SK-N-SH treated with all-trans-retinoic acid at 6 μM for 48 hours (cell line): ENCODE measurements around the gene TMEM62.

Source experiments
- BACH2 ChIP-seq: fragments of 250-450 bp; sonication (Bioruptor Pico); IDR thresholded peaks from 2 replicates; pipeline ENCODE4 v1.9.0; 2021; ENCODE audit warnings: mild to moderate bottlenecking, borderline replicate concordance
- GLIS3 ChIP-seq: fragments of 250-450 bp; sonication (Bioruptor Pico); IDR thresholded peaks from 2 replicates; pipeline ENCODE4 v1.5.0; 2020; ENCODE audit warnings: mild to moderate bottlenecking, moderate library complexity
- OSR1 ChIP-seq: fragments of 250-450 bp; sonication (Bioruptor Pico); IDR thresholded peaks from 2 replicates; pipeline ENCODE4 v1.8.0; 2022; ENCODE audit warnings: moderate library complexity, mild to moderate bottlenecking, inconsistent platforms
- RARB ChIP-seq: fragments of 250-450 bp; sonication (Bioruptor Pico); IDR thresholded peaks from 2 replicates; pipeline ENCODE4 v1.8.0; 2021; ENCODE audit warnings: mild to moderate bottlenecking, moderate library complexity
- SNAI2 ChIP-seq: fragments of 250-450 bp; sonication (Bioruptor Pico); IDR thresholded peaks from 2 replicates; pipeline ENCODE4 v1.5.0; 2020; ENCODE audit warnings: mild to moderate bottlenecking, moderate library complexity
- ZFP30 ChIP-seq: fragments of 450-650 bp; formaldehyde crosslinking; IDR thresholded peaks from 2 replicates; pipeline ENCODE4 v1.5.0; 2022; ENCODE audit warnings: mild to moderate bottlenecking, moderate library complexity
- ZNF565 ChIP-seq: fragments of 450-650 bp; formaldehyde crosslinking; conservative IDR thresholded peaks from 2 replicates; pipeline ENCODE4 v1.5.0; 2020; ENCODE audit warnings: low read depth, mild to moderate bottlenecking, moderate library complexity
- ZNF70 ChIP-seq: fragments of 450-650 bp; formaldehyde crosslinking; IDR thresholded peaks from 2 replicates; pipeline ENCODE4 v1.5.0; 2020; ENCODE audit warnings: mild to moderate bottlenecking, moderate library complexity
- ZNF8 ChIP-seq: fragments of 450-650 bp; formaldehyde crosslinking; IDR thresholded peaks from 2 replicates; pipeline ENCODE4 v1.5.0; 2020; ENCODE audit warnings: mild to moderate bottlenecking, moderate library complexity
- TF ChIP-seq, protein P1 (sequence below): fragments of 250-450 bp; sonication (Bioruptor Pico); IDR thresholded peaks from 2 replicates; pipeline ENCODE4 v1.8.0; 2020; ENCODE audit warnings: mild to moderate bottlenecking, moderate library complexity, borderline replicate concordance
- TF ChIP-seq, protein P2 (sequence below): fragments of 250-450 bp; sonication (Bioruptor Pico); IDR thresholded peaks from 2 replicates; pipeline ENCODE4 v1.5.0; 2020; ENCODE audit warnings: mild to moderate bottlenecking, moderate library complexity
- TF ChIP-seq, protein P3 (sequence below): fragments of 250-450 bp; sonication (Bioruptor Pico); IDR thresholded peaks from 2 replicates; pipeline ENCODE4 v1.5.1; 2020; ENCODE audit warnings: low read depth, mild to moderate bottlenecking, moderate library complexity

DNA sequence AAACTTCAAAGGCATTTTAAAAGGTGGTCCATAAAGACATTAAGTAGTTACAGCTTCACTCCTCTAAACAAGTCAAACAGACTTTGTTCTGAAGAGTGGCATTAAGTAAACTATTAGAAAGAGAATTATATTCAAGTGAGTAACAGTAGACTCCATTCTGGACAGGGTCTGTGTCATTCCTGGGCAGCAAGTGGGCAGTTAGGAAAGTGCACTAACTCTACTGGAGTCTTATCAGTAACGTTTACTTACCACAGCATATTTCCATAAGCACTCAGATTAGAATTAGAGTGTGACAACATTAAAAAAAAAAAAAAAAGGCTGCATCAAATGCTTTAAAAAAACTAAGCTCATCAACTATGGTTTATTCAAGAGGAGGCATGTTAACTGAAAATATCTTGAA, 38.1 kb upstream of the TMEM62 start:
- TF ChIP-seq, protein P1, sequence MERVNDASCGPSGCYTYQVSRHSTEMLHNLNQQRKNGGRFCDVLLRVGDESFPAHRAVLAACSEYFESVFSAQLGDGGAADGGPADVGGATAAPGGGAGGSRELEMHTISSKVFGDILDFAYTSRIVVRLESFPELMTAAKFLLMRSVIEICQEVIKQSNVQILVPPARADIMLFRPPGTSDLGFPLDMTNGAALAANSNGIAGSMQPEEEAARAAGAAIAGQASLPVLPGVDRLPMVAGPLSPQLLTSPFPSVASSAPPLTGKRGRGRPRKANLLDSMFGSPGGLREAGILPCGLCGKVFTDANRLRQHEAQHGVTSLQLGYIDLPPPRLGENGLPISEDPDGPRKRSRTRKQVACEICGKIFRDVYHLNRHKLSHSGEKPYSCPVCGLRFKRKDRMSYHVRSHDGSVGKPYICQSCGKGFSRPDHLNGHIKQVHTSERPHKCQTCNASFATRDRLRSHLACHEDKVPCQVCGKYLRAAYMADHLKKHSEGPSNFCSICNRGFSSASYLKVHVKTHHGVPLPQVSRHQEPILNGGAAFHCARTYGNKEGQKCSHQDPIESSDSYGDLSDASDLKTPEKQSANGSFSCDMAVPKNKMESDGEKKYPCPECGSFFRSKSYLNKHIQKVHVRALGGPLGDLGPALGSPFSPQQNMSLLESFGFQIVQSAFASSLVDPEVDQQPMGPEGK, result no peak
- TF ChIP-seq ZNF8 (CRISPR knock-in tag) (no peak), GLIS3 (CRISPR knock-in tag) (no peak), ZNF565 (CRISPR knock-in tag) (no peak), ZFP30 (no peak), ZNF70 (CRISPR knock-in tag) (no peak), BACH2 (CRISPR knock-in tag) (no peak), OSR1 (CRISPR knock-in tag) (no peak), RARB (CRISPR knock-in tag) (no peak), SNAI2 (CRISPR knock-in tag) (no peak)
- TF ChIP-seq, protein P2, sequence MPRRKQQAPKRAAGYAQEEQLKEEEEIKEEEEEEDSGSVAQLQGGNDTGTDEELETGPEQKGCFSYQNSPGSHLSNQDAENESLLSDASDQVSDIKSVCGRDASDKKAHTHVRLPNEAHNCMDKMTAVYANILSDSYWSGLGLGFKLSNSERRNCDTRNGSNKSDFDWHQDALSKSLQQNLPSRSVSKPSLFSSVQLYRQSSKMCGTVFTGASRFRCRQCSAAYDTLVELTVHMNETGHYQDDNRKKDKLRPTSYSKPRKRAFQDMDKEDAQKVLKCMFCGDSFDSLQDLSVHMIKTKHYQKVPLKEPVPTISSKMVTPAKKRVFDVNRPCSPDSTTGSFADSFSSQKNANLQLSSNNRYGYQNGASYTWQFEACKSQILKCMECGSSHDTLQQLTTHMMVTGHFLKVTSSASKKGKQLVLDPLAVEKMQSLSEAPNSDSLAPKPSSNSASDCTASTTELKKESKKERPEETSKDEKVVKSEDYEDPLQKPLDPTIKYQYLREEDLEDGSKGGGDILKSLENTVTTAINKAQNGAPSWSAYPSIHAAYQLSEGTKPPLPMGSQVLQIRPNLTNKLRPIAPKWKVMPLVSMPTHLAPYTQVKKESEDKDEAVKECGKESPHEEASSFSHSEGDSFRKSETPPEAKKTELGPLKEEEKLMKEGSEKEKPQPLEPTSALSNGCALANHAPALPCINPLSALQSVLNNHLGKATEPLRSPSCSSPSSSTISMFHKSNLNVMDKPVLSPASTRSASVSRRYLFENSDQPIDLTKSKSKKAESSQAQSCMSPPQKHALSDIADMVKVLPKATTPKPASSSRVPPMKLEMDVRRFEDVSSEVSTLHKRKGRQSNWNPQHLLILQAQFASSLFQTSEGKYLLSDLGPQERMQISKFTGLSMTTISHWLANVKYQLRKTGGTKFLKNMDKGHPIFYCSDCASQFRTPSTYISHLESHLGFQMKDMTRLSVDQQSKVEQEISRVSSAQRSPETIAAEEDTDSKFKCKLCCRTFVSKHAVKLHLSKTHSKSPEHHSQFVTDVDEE (CRISPR knock-in tag), result no peak
- TF ChIP-seq, protein P3, sequence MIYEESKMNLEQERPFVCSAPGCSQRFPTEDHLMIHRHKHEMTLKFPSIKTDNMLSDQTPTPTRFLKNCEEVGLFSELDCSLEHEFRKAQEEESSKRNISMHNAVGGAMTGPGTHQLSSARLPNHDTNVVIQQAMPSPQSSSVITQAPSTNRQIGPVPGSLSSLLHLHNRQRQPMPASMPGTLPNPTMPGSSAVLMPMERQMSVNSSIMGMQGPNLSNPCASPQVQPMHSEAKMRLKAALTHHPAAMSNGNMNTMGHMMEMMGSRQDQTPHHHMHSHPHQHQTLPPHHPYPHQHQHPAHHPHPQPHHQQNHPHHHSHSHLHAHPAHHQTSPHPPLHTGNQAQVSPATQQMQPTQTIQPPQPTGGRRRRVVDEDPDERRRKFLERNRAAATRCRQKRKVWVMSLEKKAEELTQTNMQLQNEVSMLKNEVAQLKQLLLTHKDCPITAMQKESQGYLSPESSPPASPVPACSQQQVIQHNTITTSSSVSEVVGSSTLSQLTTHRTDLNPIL, result no peak
